MM.1S (cell line): ENCODE data around the gene MYO6.

Experiments
- DNase-seq: peaks from one replicate; pipeline ENCODE4 v3.0.0-alpha.2; 2015
- H2AFZ ChIP-seq: fragments of 300-600 bp; sonication (generic); 2 replicates; pipeline ENCODE4 v1.6.0; 2016; ENCODE audit warnings: antibody characterized with exemption, low read length
- H3F3A ChIP-seq: fragments of 300-600 bp; sonication (generic); 2 replicates; pipeline ENCODE4 v1.6.1; 2016; ENCODE audit warnings: mild to moderate bottlenecking, antibody characterized with exemption, low read length, moderate library complexity, mixed read lengths; ENCODE audit not compliant: insufficient read depth
- H3K27ac ChIP-seq: fragments of 300-600 bp; sonication (generic); 2 replicates; pipeline ENCODE4 v1.5.1; 2016; ENCODE audit warnings: mild to moderate bottlenecking, low read length
- H3K27me3 ChIP-seq: fragments of 300-600 bp; sonication (generic); replicated peaks from 2 replicates; pipeline ENCODE4 v1.6.0; 2016; ENCODE audit warnings: low read length; ENCODE audit not compliant: insufficient read depth
- H3K36me3 ChIP-seq: fragments of 300-600 bp; sonication (generic); replicated peaks from 2 replicates; pipeline ENCODE4 v1.6.1; 2016; ENCODE audit warnings: mild to moderate bottlenecking, low read length, mixed read lengths; ENCODE audit not compliant: insufficient read depth
- H3K4me1 ChIP-seq: fragments of 300-600 bp; sonication (generic); 2 replicates; pipeline ENCODE4 v1.6.1; 2016; ENCODE audit warnings: low read length, mixed read lengths
- H3K4me2 ChIP-seq: fragments of 300-600 bp; sonication (generic); 2 replicates; pipeline ENCODE4 v1.6.0; 2016; ENCODE audit warnings: low read depth, low read length
- H3K4me3 ChIP-seq: fragments of 300-600 bp; sonication (generic); 2 replicates; pipeline ENCODE4 v1.5.1; 2016; ENCODE audit warnings: low read length, mixed read lengths
- H3K79me2 ChIP-seq: fragments of 300-600 bp; sonication (generic); 2 replicates; pipeline ENCODE4 v1.6.1; 2016; ENCODE audit warnings: mixed run types, low read length, mixed read lengths
- H3K9ac ChIP-seq: fragments of 300-600 bp; sonication (generic); 2 replicates; pipeline ENCODE4 v1.6.1; 2016; ENCODE audit warnings: low read length, mixed read lengths
- H3K9me2 ChIP-seq: fragments of 300-600 bp; sonication (generic); replicated peaks from 2 replicates; pipeline ENCODE4 v1.6.1; 2016; ENCODE audit warnings: mild to moderate bottlenecking, low read length, mixed read lengths; ENCODE audit not compliant: insufficient read depth
- H3K9me3 ChIP-seq: fragments of 300-600 bp; sonication (generic); replicated peaks from 2 replicates; pipeline ENCODE4 v1.6.1; 2016; ENCODE audit warnings: mild to moderate bottlenecking, low read length, mixed read lengths; ENCODE audit not compliant: insufficient read depth
- H4K20me1 ChIP-seq: fragments of 300-600 bp; sonication (generic); 2 replicates; pipeline ENCODE4 v1.6.1; 2016; ENCODE audit warnings: mild to moderate bottlenecking, low read length, moderate library complexity, mixed read lengths; ENCODE audit not compliant: insufficient read depth
- EZH2 ChIP-seq: fragments of 300-600 bp; sonication (generic); optimal IDR thresholded peaks from 2 replicates; pipeline ENCODE3; 2017; ENCODE audit warnings: low read depth, mild to moderate bottlenecking, antibody characterized with exemption, low read length, mixed read lengths
- EZH2phosphoT487 ChIP-seq: fragments of 300-600 bp; sonication (generic); IDR thresholded peaks from 2 replicates; pipeline ENCODE4 v1.6.1; 2018; ENCODE audit warnings: antibody characterized with exemption, low read length
- TF ChIP-seq, protein P1 (sequence below): fragments of 300-600 bp; sonication (generic); IDR thresholded peaks from 2 replicates; pipeline ENCODE4 v1.5.1; 2016; ENCODE audit warnings: antibody characterized with exemption, low read length, mixed read lengths

Gene MYO6

DNA sequence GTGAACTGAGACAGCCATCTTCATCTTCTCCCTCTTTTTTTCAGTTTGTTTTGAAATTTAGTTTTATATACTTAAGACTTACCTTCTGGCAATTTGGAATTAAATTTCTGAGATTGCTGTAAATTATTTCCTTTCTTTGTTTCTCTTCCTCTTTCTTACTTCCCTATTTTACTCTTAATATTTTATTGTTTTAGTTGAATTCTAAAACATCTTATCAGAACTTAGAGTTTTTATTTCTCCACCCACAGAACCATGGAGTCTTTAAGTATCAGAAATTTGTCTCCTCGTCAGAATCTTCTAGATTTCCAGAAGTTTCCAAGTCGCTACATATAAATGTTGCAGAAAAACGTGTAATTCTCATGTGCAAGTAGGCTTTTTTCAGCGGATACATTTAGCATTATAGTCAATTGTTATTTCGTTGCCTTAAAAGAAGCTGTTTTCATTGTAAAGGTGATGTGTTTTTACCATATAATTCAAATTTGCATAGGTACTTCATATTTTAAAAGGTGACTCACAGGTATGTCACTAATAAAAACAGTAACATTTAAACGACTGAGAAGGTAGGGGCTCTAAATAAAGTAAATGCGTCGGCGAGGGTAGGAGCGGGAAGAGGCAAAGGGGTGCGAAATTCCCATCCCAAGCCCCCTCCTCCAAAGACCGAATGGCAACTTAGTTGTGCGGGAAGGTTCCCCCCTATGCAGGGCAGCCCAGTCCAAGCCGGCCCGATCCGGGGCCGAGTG lies 866 bp upstream of the MYO6 start:
- TF ChIP-seq EZH2 (no peak), EZH2phosphoT487 (no peak)
- TF ChIP-seq, protein P1, sequence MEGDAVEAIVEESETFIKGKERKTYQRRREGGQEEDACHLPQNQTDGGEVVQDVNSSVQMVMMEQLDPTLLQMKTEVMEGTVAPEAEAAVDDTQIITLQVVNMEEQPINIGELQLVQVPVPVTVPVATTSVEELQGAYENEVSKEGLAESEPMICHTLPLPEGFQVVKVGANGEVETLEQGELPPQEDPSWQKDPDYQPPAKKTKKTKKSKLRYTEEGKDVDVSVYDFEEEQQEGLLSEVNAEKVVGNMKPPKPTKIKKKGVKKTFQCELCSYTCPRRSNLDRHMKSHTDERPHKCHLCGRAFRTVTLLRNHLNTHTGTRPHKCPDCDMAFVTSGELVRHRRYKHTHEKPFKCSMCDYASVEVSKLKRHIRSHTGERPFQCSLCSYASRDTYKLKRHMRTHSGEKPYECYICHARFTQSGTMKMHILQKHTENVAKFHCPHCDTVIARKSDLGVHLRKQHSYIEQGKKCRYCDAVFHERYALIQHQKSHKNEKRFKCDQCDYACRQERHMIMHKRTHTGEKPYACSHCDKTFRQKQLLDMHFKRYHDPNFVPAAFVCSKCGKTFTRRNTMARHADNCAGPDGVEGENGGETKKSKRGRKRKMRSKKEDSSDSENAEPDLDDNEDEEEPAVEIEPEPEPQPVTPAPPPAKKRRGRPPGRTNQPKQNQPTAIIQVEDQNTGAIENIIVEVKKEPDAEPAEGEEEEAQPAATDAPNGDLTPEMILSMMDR: no peak

DNA sequence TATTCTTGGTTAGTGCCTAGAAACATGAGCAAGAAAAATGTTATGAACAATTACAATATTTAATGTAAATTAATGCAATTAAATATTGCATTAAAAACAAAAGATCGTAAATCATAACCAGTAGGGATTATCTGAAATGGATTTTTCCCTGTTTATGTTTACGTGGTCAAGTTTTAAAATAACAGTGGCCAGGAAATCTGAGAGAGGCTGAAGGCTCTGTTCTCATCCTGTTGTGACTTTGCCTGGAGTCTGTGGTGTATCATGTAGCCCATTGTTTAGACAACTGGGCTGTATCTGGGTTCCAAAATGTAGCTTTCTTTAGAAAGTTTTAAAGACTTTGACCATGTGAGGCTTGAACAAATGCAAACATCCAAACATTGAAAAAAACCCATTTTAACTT lies 2.4 kb downstream of the MYO6 start:
- Histone ChIP-seq H3K9me3 (no peaks in the 10 kb centered on the region), H3K9me2 (no peaks in the 10 kb centered on the region), H3F3A (peaks cover 49% of the 10 kb centered on the region), H3K4me1 (peaks cover 44% of the 10 kb centered on the region), H3K27me3 (no peaks in the 10 kb centered on the region), H3K27ac (no peak overlapping the region), H3K9ac (no peak overlapping the region), H3K4me2 (peak overlapping the region; percentile 70; the same call in 1 of the 2 replicates), H3K79me2 (peaks cover 72% of the 10 kb centered on the region), H3K36me3 (no peaks in the 10 kb centered on the region; the same call in 1 of the 2 replicates), H4K20me1 (no peaks in the 10 kb centered on the region; the same call in 1 of the 2 replicates), H3K4me3 (no peak overlapping the region), H2AFZ (no peak overlapping the region)
- no peak for DNase-seq
- TF ChIP-seq EZH2phosphoT487: no peak
- TF ChIP-seq, protein P1: no peak
- no peak for TF ChIP-seq EZH2

More for the DNA sequence above, 866 bp upstream of the MYO6 start:
- peak overlapping the region; percentile 100 for H3K4me3 ChIP-seq
- peak overlapping the region; percentile 96 for H3K9ac ChIP-seq
- peak overlapping the region; percentile 98 for H2AFZ ChIP-seq
- H3K36me3 ChIP-seq: no peaks in the 10 kb centered on the region; the same call in 1 of the 2 replicates
- H3K79me2 ChIP-seq: peaks cover 40% of the 10 kb centered on the region
- no peaks in the 10 kb centered on the region for H3K9me3 ChIP-seq
- no peaks in the 10 kb centered on the region; the same call in 1 of the 2 replicates for H4K20me1 ChIP-seq
- peak overlapping the region; percentile 94 for H3K27ac ChIP-seq
- H3K4me1 ChIP-seq: peaks cover 38% of the 10 kb centered on the region
- no peak for DNase-seq
- no peaks in the 10 kb centered on the region for H3K27me3 ChIP-seq
- peak overlapping the region; percentile 99 for H3K4me2 ChIP-seq
- H3F3A ChIP-seq: peaks cover 45% of the 10 kb centered on the region
- H3K9me2 ChIP-seq: no peaks in the 10 kb centered on the region

DNA sequence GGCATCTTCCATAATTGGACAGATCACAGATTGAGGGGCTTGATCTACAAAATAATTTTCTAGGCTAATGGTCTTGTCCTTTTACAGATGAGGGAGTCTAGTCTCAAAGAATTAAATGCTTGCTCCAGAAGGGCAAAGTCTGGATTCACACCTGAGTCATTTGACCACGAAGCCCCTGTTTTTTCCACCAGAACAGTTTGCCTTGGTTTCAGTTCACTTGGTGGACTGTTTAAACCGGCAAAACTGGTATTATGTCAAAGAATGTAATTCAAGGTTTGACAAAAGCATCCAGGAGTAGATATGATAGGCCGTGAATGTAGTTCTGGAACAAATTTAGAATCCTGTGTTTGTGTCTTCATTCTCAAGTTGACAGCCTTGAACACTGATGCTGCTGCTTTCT lies 3.3 kb downstream of the MYO6 start:
- no peaks in the 10 kb centered on the region; the same call in 1 of the 2 replicates for H3K36me3 ChIP-seq
- H3K4me3 ChIP-seq: no peak overlapping the region
- peaks cover 49% of the 10 kb centered on the region for H3F3A ChIP-seq
- no peaks in the 10 kb centered on the region for H3K9me3 ChIP-seq
- H3K4me2 ChIP-seq: peak overlapping the region; percentile 45; the same call in 1 of the 2 replicates
- peak; percentile 19 for DNase-seq
- no peak overlapping the region for H3K9ac ChIP-seq
- no peak overlapping the region; the same call in 1 of the 2 replicates for H3K27ac ChIP-seq
- no peaks in the 10 kb centered on the region; the same call in 1 of the 2 replicates for H4K20me1 ChIP-seq
- H3K27me3 ChIP-seq: no peaks in the 10 kb centered on the region
- peaks cover 43% of the 10 kb centered on the region for H3K4me1 ChIP-seq
- H2AFZ ChIP-seq: no peak overlapping the region
- no peaks in the 10 kb centered on the region for H3K9me2 ChIP-seq
- no peak for TF ChIP-seq EZH2phosphoT487
- no peak for TF ChIP-seq EZH2
- TF ChIP-seq, protein P1: no peak
- H3K79me2 ChIP-seq: peaks cover 79% of the 10 kb centered on the region
